Measurements from ENCODE around the gene IFRD2. TPM values are rescaled to one million over a fixed set of nuclear protein-coding genes. Genes with fewer than 3 reads are reported as not detected.

Gene IFRD2
- total and polyA plus RNA-seq, 7 donors, result 24.5 to 73.1 (median 51.8) TPM

GRCh38 chr3:50260027-50260941 lies 31.9 kb downstream of the IFRD2 start:
- H3K27ac ChIP-seq, result peak overlapping the region; percentile 93 to 99 (median 99)
- H3K36me3 ChIP-seq, result peaks cover 20 to 42% (median 25%) of the 10 kb centered on the region in 4 donors
- peak; percentile 97 for DNase-seq
- H3K9me3 ChIP-seq, result no peaks in the 10 kb centered on the region
- peak overlapping the region; percentile 53 to 73 (median 67) for H3K4me3 ChIP-seq
- peaks cover 4 to 52% (median 39%) of the 10 kb centered on the region in 4 donors for H3K4me1 ChIP-seq
- no peaks in the 10 kb centered on the region for H3K27me3 ChIP-seq
- peak; percentile 92 to 99 (median 96) for TF ChIP-seq CTCF (IDR thresholded peaks at IDR 0.05)
- TF ChIP-seq POLR2A (IDR thresholded peaks at IDR 0.05), result peak in 1 of 2 donors; percentile 30
- TF ChIP-seq EP300 (IDR thresholded peaks at IDR 0.05), result no peak
- peak; percentile 74 to 90 (median 84) for TF ChIP-seq POLR2AphosphoS5 (IDR thresholded peaks at IDR 0.05)
- WGBS, 2 donors, result 1 to 2% methylated on average over 70 of the region's 70 CpGs
- intact Hi-C loops (cut with DNase I), result loop anchor here (1.0 to 5.0 kb wide), 2 partner anchors 13 to 67 kb away; partner anchors contain the start of gene TUSC2

GRCh38 chr3:50259432-50260026 lies 32.7 kb downstream of the IFRD2 start:
- TF ChIP-seq POLR2A (IDR thresholded peaks at IDR 0.05), result no peak
- TF ChIP-seq EP300 (IDR thresholded peaks at IDR 0.05), result no peak
- TF ChIP-seq POLR2AphosphoS5 (IDR thresholded peaks at IDR 0.05), result no peak
- TF ChIP-seq CTCF (IDR thresholded peaks at IDR 0.05), result no peak
- H3K27ac ChIP-seq, result peak overlapping the region; percentile 93 to 99 (median 99)
- intact Hi-C loops (cut with DNase I), result loop anchor here (1.0 to 5.0 kb wide), 2 partner anchors 14 to 68 kb away; partner anchors contain the start of gene TUSC2
- 58 to 61% methylated on average over 18 of the region's 18 CpGs for WGBS, 2 donors
- H3K4me1 ChIP-seq, result peaks cover 4 to 52% (median 33%) of the 10 kb centered on the region in 4 donors
- H3K9me3 ChIP-seq, result no peaks in the 10 kb centered on the region
- peak; percentile 74 for DNase-seq
- peaks cover 20 to 50% (median 31%) of the 10 kb centered on the region in 4 donors for H3K36me3 ChIP-seq
- no peaks in the 10 kb centered on the region for H3K27me3 ChIP-seq
- peak overlapping the region in 3 of 4 donors; percentile 53 to 73 (median 72) for H3K4me3 ChIP-seq

GRCh38 chr3:50258979-50259378 lies 33.2 kb downstream of the IFRD2 start:
- Histone ChIP-seq H3K4me3 (no peak overlapping the region), H3K27me3 (no peaks in the 10 kb centered on the region), H3K9me3 (no peaks in the 10 kb centered on the region), H3K36me3 (peaks cover 20 to 54% (median 34%) of the 10 kb centered on the region in 4 donors), H3K27ac (peak overlapping the region; percentile 93 to 99 (median 99)), H3K4me1 (peaks cover 4 to 46% (median 29%) of the 10 kb centered on the region in 4 donors)
- intact Hi-C loops (cut with DNase I), result no loop called here
- no peak for DNase-seq
- TF ChIP-seq EP300 (IDR thresholded peaks at IDR 0.05), result no peak
- TF ChIP-seq POLR2AphosphoS5 (IDR thresholded peaks at IDR 0.05), result peak in 1 of 4 donors; percentile 5
- no peak for TF ChIP-seq POLR2A (IDR thresholded peaks at IDR 0.05)
- whole genome bisulfite sequencing, 2 donors, result 75 to 81% methylated on average over 16 of the region's 16 CpGs

- 90% methylated on average over 17 of the region's 17 CpGs for WGBS, 2 donors
- Histone ChIP-seq H3K4me1 (peaks cover 4 to 39% (median 26%) of the 10 kb centered on the region in 4 donors), H3K27me3 (no peaks in the 10 kb centered on the region), H3K36me3 (peaks cover 21 to 63% (median 35%) of the 10 kb centered on the region in 4 donors), H3K9me3 (no peaks in the 10 kb centered on the region), H3K27ac (peak overlapping the region; percentile 93 to 99 (median 99)), H3K4me3 (no peak overlapping the region)
- no peak for DNase-seq
- intact Hi-C loops (cut with DNase I), result no loop called here
- TF ChIP-seq EP300 (IDR thresholded peaks at IDR 0.05), result no peak
- no peak for TF ChIP-seq CTCF (IDR thresholded peaks at IDR 0.05)
- no peak for TF ChIP-seq POLR2A (IDR thresholded peaks at IDR 0.05)
- TF ChIP-seq POLR2AphosphoS5 (IDR thresholded peaks at IDR 0.05), result no peak
Measured at GRCh38 chr3:50258029-50258680, 34.1 kb downstream of the IFRD2 start.

Data from sigmoid colon (tissue), 7 donors.